Neural cell (in vitro differentiated cells): ENCODE data around the gene NBEA. TPM values are rescaled to one million over a fixed set of nuclear protein-coding genes. Genes with fewer than 3 reads are reported as not detected.

Source experiments
- H2AFZ ChIP-seq: fragments of 200-600, 300-800 bp; sonication (generic), shearing (Covaris generic); 2 replicates; pipeline ENCODE4 v1.6.0; 2014; ENCODE audit warnings: low read depth, mild to moderate bottlenecking, antibody characterized with exemption, low read length, moderate library complexity
- H3F3A ChIP-seq: fragments of 200-600 bp; shearing (Covaris generic); 2 replicates; pipeline ENCODE4 v1.6.1; 2016; ENCODE audit warnings: mild to moderate bottlenecking, moderate library complexity, mixed read lengths, antibody characterized with exemption, low read length; ENCODE audit not compliant: insufficient read depth, poor library complexity, severe bottlenecking
- H3K27ac ChIP-seq: fragments of 200-600, 300-800 bp; sonication (generic), shearing (Covaris generic); 2 replicates; pipeline ENCODE4 v1.5.1; 2014; ENCODE audit warnings: mild to moderate bottlenecking, low read length, moderate library complexity
- H3K27me3 ChIP-seq: fragments of 300-800, 200-600 bp; sonication (generic), shearing (Covaris generic); 2 replicates; pipeline ENCODE4 v1.6.0; 2014; ENCODE audit warnings: mild to moderate bottlenecking, low read depth, low read length, moderate library complexity; ENCODE audit not compliant: insufficient read depth
- H3K36me3 ChIP-seq: fragments of 300-800, 200-600 bp; sonication (generic), shearing (Covaris generic); 2 replicates; pipeline ENCODE4 v1.5.1; 2014; ENCODE audit warnings: mild to moderate bottlenecking, antibody characterized with exemption, low read length, moderate library complexity; ENCODE audit not compliant: insufficient read depth
- H3K4me2 ChIP-seq: fragments of 300-800, 200-600 bp; sonication (generic), shearing (Covaris generic); 2 replicates; pipeline ENCODE4 v1.6.0; 2014; ENCODE audit warnings: mild to moderate bottlenecking, low read length
- H3K4me3 ChIP-seq: fragments of 300-800, 200-600 bp; sonication (generic), shearing (Covaris generic); 2 replicates; pipeline ENCODE4 v1.5.1; 2014; ENCODE audit warnings: mild to moderate bottlenecking, low read length, moderate library complexity
- H3K79me2 ChIP-seq: fragments of 200-600 bp; shearing (Covaris generic); replicated peaks from 2 replicates; pipeline ENCODE4 v1.6.0; 2014; ENCODE audit warnings: mild to moderate bottlenecking, low read length, moderate library complexity; ENCODE audit not compliant: insufficient read depth
- H3K9ac ChIP-seq: fragments of 300-800, 200-600 bp; sonication (generic), shearing (Covaris generic); 2 replicates; pipeline ENCODE4 v1.6.1; 2016; ENCODE audit warnings: mild to moderate bottlenecking, low read length, mixed read lengths
- H3K9me2 ChIP-seq: fragments of 200-600 bp; shearing (Covaris generic); 2 replicates; pipeline ENCODE4 v1.6.1; 2016; ENCODE audit warnings: mild to moderate bottlenecking, low read length, mixed read lengths; ENCODE audit not compliant: insufficient read depth
- H3K9me3 ChIP-seq: fragments of 200-600, 300-800 bp; sonication (generic), shearing (Covaris generic); 2 replicates; pipeline ENCODE4 v1.6.1; 2016; ENCODE audit warnings: mild to moderate bottlenecking, mixed run types, low read length, moderate library complexity, mixed read lengths
- H4K20me1 ChIP-seq: fragments of 200-600 bp; shearing (Covaris generic); 2 replicates; pipeline ENCODE4 v1.6.1; 2016; ENCODE audit warnings: mild to moderate bottlenecking, mixed run types; ENCODE audit not compliant: insufficient read depth
- CTCF ChIP-seq: fragments of 450-650 bp; IDR thresholded peaks from 2 replicates; pipeline ENCODE4 v1.5.1; 2014; ENCODE audit warnings: antibody characterized with exemption, mild to moderate bottlenecking, moderate library complexity; ENCODE audit not compliant: poor library complexity, severe bottlenecking
- EP300 ChIP-seq: fragments of 450-650 bp; conservative IDR thresholded peaks from 2 replicates; pipeline ENCODE4 v1.6.1; 2014; ENCODE audit warnings: antibody characterized with exemption, mild to moderate bottlenecking, moderate library complexity; ENCODE audit not compliant: poor library complexity, severe bottlenecking
- EZH2 ChIP-seq: fragments of 200-600, 300-800 bp; shearing (Covaris generic), sonication (generic); IDR thresholded peaks from 2 replicates; pipeline ENCODE4 v1.6.1; 2014; ENCODE audit warnings: antibody characterized with exemption, low read length, borderline replicate concordance, mild to moderate bottlenecking; ENCODE audit not compliant: insufficient read depth, poor library complexity, severe bottlenecking
- MXI1 ChIP-seq: fragments of 450-650 bp; conservative IDR thresholded peaks from 2 replicates; pipeline ENCODE4 v1.6.1; 2014; ENCODE audit warnings: antibody characterized with exemption, mild to moderate bottlenecking; ENCODE audit not compliant: poor library complexity, severe bottlenecking
- POLR2AphosphoS5 ChIP-seq: IDR thresholded peaks from 2 replicates; pipeline ENCODE4 v1.6.1; 2012
- RAD21 ChIP-seq: fragments of 450-650 bp; conservative IDR thresholded peaks from 2 replicates; pipeline ENCODE4 v1.6.1; 2014; ENCODE audit warnings: antibody characterized with exemption, mild to moderate bottlenecking, moderate library complexity
- REST ChIP-seq: IDR thresholded peaks from 2 replicates; pipeline ENCODE4 v1.6.1; 2012; ENCODE audit warnings: borderline replicate concordance
- SMC3 ChIP-seq: fragments of 450-650 bp; conservative IDR thresholded peaks from 2 replicates; pipeline ENCODE4 v1.6.1; 2014; ENCODE audit warnings: antibody characterized with exemption, mild to moderate bottlenecking, moderate library complexity; ENCODE audit not compliant: poor library complexity
- TAF1 ChIP-seq: IDR thresholded peaks from 2 replicates; pipeline ENCODE4 v1.6.1; 2012; ENCODE audit warnings: low read depth
- polyA plus RNA-seq: library from polyadenylated mRNA; depleted of rRNA; stranded (reverse); fragments of >200 nt; gene quantifications from 2 replicates; pipeline ENCODE4 v1.2.3, GENCODE V29; 2014

Gene NBEA
- polyA plus RNA-seq, 1 donor from 2014 or later = 55.8 TPM

- H3K4me2 ChIP-seq = no peak overlapping the region
- H3K9me3 ChIP-seq = no peaks in the 10 kb centered on the region
- H3K9ac ChIP-seq = no peak overlapping the region
- H4K20me1 ChIP-seq = no peaks in the 10 kb centered on the region
- no peak overlapping the region for H2AFZ ChIP-seq
- TF ChIP-seq RAD21 (no peak), REST (no peak), CTCF (no peak), POLR2AphosphoS5 (no peak), SMC3 (no peak), EZH2 (no peak), TAF1 (no peak), MXI1 (no peak), EP300 (no peak)
- no peak overlapping the region for H3K27ac ChIP-seq
- H3F3A ChIP-seq = no peaks in the 10 kb centered on the region
- H3K79me2 ChIP-seq = no peaks in the 10 kb centered on the region
- H3K27me3 ChIP-seq = no peaks in the 10 kb centered on the region
- H3K9me2 ChIP-seq = no peaks in the 10 kb centered on the region
- no peak overlapping the region for H3K4me3 ChIP-seq
- H3K36me3 ChIP-seq = no peaks in the 10 kb centered on the region
Measured at GRCh38 chr13:35566340-35566739, 624.3 kb downstream of the NBEA start.

- no peaks in the 10 kb centered on the region for H3K36me3 ChIP-seq
Measured at GRCh38 chr13:35567406-35567980, 625.4 kb downstream of the NBEA start.

More at GRCh38 chr13:35567406-35567980, 625.4 kb downstream of the NBEA start:
- H3F3A ChIP-seq = no peaks in the 10 kb centered on the region
- TF ChIP-seq REST (no peak), MXI1 (no peak), TAF1 (no peak), CTCF (no peak), POLR2AphosphoS5 (no peak), EP300 (no peak), RAD21 (no peak), SMC3 (no peak)
- H3K9ac ChIP-seq = no peak overlapping the region
- H3K9me2 ChIP-seq = no peaks in the 10 kb centered on the region
- H3K27me3 ChIP-seq = no peaks in the 10 kb centered on the region
- H3K79me2 ChIP-seq = no peaks in the 10 kb centered on the region
- no peak overlapping the region for H3K4me2 ChIP-seq
- no peaks in the 10 kb centered on the region for H4K20me1 ChIP-seq
- no peak overlapping the region for H2AFZ ChIP-seq
- H3K4me3 ChIP-seq = no peak overlapping the region
- H3K9me3 ChIP-seq = no peaks in the 10 kb centered on the region
- no peak overlapping the region for H3K27ac ChIP-seq
